Small intestine (tissue), 7 donors: Measurements from ENCODE around the gene OTOP3. TPM values are rescaled to one million over a fixed set of nuclear protein-coding genes. Genes with fewer than 3 reads are reported as not detected.
"Not testable (repeated sequence)": the region's sequence is repeated elsewhere in the genome, so short reads cannot be mapped to it uniquely, and the experiment has no call there.

Source experiments
- DNase-seq, 2 donors: peaks; one replicate each; pipeline versions ENCODE4 v3.0.0 to v3.0.0-alpha.2; 2013
- FAIRE-seq: peaks from 2 replicates; lab custom pipeline; 2012; peaks lifted over from hg19 to GRCh38; lab: Jason Lieb, UNC
- H3K27ac ChIP-seq, 3 donors: one replicate each; pipeline ENCODE4 v1.5.1; 2013; ENCODE audit warnings: low read length in 2 of 3, mild to moderate bottlenecking in 2 of 3, control low read depth in 1 of 3, inconsistent platforms in 1 of 3, low read depth in 1 of 3, moderate library complexity in 1 of 3
- H3K27me3 ChIP-seq, 3 donors: one replicate each; pipeline ENCODE4 v1.6.1; 2013; ENCODE audit warnings: low read length in 3 of 3, inconsistent platforms in 1 of 3; ENCODE audit not compliant: control insufficient read depth in 3 of 3, insufficient read depth in 3 of 3
- H3K36me3 ChIP-seq, 3 donors: one replicate each; pipeline ENCODE4 v1.6.1; 2013; ENCODE audit warnings: low read length in 3 of 3, inconsistent platforms in 1 of 3, low read depth in 1 of 3, mild to moderate bottlenecking in 1 of 3, moderate library complexity in 1 of 3; ENCODE audit not compliant: control insufficient read depth in 3 of 3, insufficient read depth in 2 of 3
- H3K4me1 ChIP-seq, 3 donors: one replicate each; pipeline ENCODE4 v1.6.1; 2013; ENCODE audit warnings: low read length in 2 of 3, inconsistent platforms in 1 of 3, low read depth in 1 of 3, mild to moderate bottlenecking in 1 of 3, moderate library complexity in 1 of 3; ENCODE audit not compliant: control insufficient read depth in 3 of 3, insufficient read depth in 2 of 3
- H3K4me3 ChIP-seq, 3 donors: one replicate each; pipeline ENCODE4 v1.5.1; 2013; ENCODE audit warnings: low read length in 3 of 3, control low read depth in 1 of 3, inconsistent platforms in 1 of 3, low read depth in 1 of 3, mild to moderate bottlenecking in 1 of 3, moderate library complexity in 1 of 3
- H3K9me3 ChIP-seq, 2 donors: one replicate each; pipeline ENCODE4 v1.6.1; 2013; ENCODE audit warnings: low read depth in 1 of 2, low read length in 1 of 2; ENCODE audit not compliant: control insufficient read depth in 2 of 2, insufficient read depth in 1 of 2
- WGBS, 3 donors: extraction: QIAGEN DNeasy Blood & Tissue Kit; methylation state at CpG; one replicate each; pipeline ENCODE4 v1.1.7; 2013; 5-methylcytosine and 5-hydroxymethylcytosine counted together
- polyA plus RNA-seq, 4 donors: library from polyadenylated mRNA; stranded (reverse) in 3 of 4; unstranded in 1 of 4; fragments of 200-250 nt in 3 of 4; fragments of 120-200 nt in 1 of 4; gene quantifications; one replicate each; pipeline versions ENCODE4 v1.2.1 to v1.2.3, GENCODE V29; 2013
- donor health status: healthy with polysubstance abuse.
- donor health status: control.
- donor health status: control.
- donor health status: Bipolar disorder and iron deficiency.
- donor health status: healthy.

Gene OTOP3
- polyA plus RNA-seq, 4 donors, result 3.1 to 35.7 (median 19.1) TPM

- Histone ChIP-seq H3K36me3 (peaks cover 0 to 53% (median 2%) of the 10 kb centered on the region in 3 donors), H3K27ac (no peak overlapping the region), H3K4me1 (peaks cover 0 to 21% (median 6%) of the 10 kb centered on the region in 3 donors), H3K27me3 (no peaks in the 10 kb centered on the region), H3K9me3 (no peaks in the 10 kb centered on the region), H3K4me3 (no peak overlapping the region)
- WGBS, 3 donors, result 81 to 89% (median 84%) methylated on average over 12 of the region's 12 CpGs
- no peak for FAIRE-seq
- no peak for DNase-seq
These were observed 28.6 kb downstream of the OTOP3 start for GRCh38 chr17:74964246-74964761.

GRCh38 chr17:74964988-74965622, 29.4 kb downstream of the OTOP3 start:
- no peak for FAIRE-seq
- WGBS, 3 donors, result 67 to 77% (median 68%) methylated on average over 14 of the region's 14 CpGs
- H3K27me3 ChIP-seq, result no peaks in the 10 kb centered on the region
- no peak overlapping the region for H3K4me3 ChIP-seq
- no peaks in the 10 kb centered on the region for H3K9me3 ChIP-seq
- H3K36me3 ChIP-seq, result peaks cover 0 to 46% (median 2%) of the 10 kb centered on the region in 3 donors
- DNase-seq, result no peak
- peaks cover 0 to 21% (median 6%) of the 10 kb centered on the region in 3 donors for H3K4me1 ChIP-seq
- no peak overlapping the region for H3K27ac ChIP-seq

- 17 to 56% (median 36%) methylated on average over 5 of the region's 5 CpGs for WGBS, 3 donors
- no peaks in the 10 kb centered on the region for H3K9me3 ChIP-seq
- H3K4me3 ChIP-seq, result no peak overlapping the region
- H3K4me1 ChIP-seq, result peaks cover 0 to 32% (median 6%) of the 10 kb centered on the region in 3 donors
- H3K36me3 ChIP-seq, result peaks cover 0 to 22% (median 0%) of the 10 kb centered on the region in 3 donors
- DNase-seq, result peak; percentile 44 to 80
- peaks cover 0 to 13% (median 0%) of the 10 kb centered on the region in 3 donors for H3K27me3 ChIP-seq
- FAIRE-seq, result no peak
- H3K27ac ChIP-seq, result peak overlapping the region in 2 of 3 donors; percentile 30 to 68
These were observed 32.7 kb downstream of the OTOP3 start for GRCh38 chr17:74968361-74968780.

- H3K27ac ChIP-seq, FAIRE-seq, H3K4me3 ChIP-seq, H3K9me3 ChIP-seq, DNase-seq: not testable (repeated sequence)
- 82 to 91% (median 89%) methylated on average over 5 of the region's 5 CpGs for WGBS, 3 donors
- peaks cover 0 to 14% (median 0%) of the 10 kb centered on the region in 3 donors for H3K27me3 ChIP-seq
- peaks cover 0 to 12% (median 0%) of the 10 kb centered on the region in 3 donors for H3K36me3 ChIP-seq
- peaks cover 0 to 39% (median 6%) of the 10 kb centered on the region in 3 donors for H3K4me1 ChIP-seq
These were observed 33.8 kb downstream of the OTOP3 start for GRCh38 chr17:74969501-74969900.

GRCh38 chr17:74970395-74970794, 34.7 kb downstream of the OTOP3 start:
- peak overlapping the region in 2 of 3 donors; percentile 70 to 84 for H3K27ac ChIP-seq
- H3K4me3 ChIP-seq, result no peak overlapping the region
- FAIRE-seq (no peak), DNase-seq (no peak)
- peaks cover 0 to 14% (median 0%) of the 10 kb centered on the region in 3 donors for H3K27me3 ChIP-seq
- peaks cover 0 to 44% (median 6%) of the 10 kb centered on the region in 3 donors for H3K4me1 ChIP-seq
- no peaks in the 10 kb centered on the region for H3K9me3 ChIP-seq
- H3K36me3 ChIP-seq, result peaks cover 0 to 6% (median 0%) of the 10 kb centered on the region in 3 donors
- WGBS, 3 donors, result 57 to 64% (median 61%) methylated on average over 3 of the region's 3 CpGs

- H3K4me1 ChIP-seq, result peaks cover 0 to 46% (median 6%) of the 10 kb centered on the region in 3 donors
- peak overlapping the region in 2 of 3 donors; percentile 68 to 71 for H3K4me3 ChIP-seq
- no peaks in the 10 kb centered on the region for H3K9me3 ChIP-seq
- FAIRE-seq, result no peak
- no peak for DNase-seq
- peaks cover 0 to 6% (median 0%) of the 10 kb centered on the region in 3 donors for H3K36me3 ChIP-seq
- H3K27ac ChIP-seq, result peak overlapping the region; percentile 27 to 84 (median 70)
- WGBS, 3 donors, result 15 to 57% (median 42%) methylated on average over 8 of the region's 8 CpGs
- H3K27me3 ChIP-seq, result peaks cover 0 to 14% (median 0%) of the 10 kb centered on the region in 3 donors
These were observed 35.6 kb downstream of the OTOP3 start for GRCh38 chr17:74971069-74971841.

- 3 to 25% (median 15%) methylated on average over 5 to 9 of the region's 9 CpGs for WGBS, 3 donors
- peaks cover 0 to 46% (median 6%) of the 10 kb centered on the region in 3 donors for H3K4me1 ChIP-seq
- H3K27ac ChIP-seq, result peak overlapping the region; percentile 27 to 84 (median 70)
- H3K36me3 ChIP-seq, result peaks cover 0 to 4% (median 0%) of the 10 kb centered on the region in 3 donors
- peak overlapping the region in 2 of 3 donors; percentile 68 to 71 for H3K4me3 ChIP-seq
- no peak for DNase-seq
- peaks cover 0 to 14% (median 0%) of the 10 kb centered on the region in 3 donors for H3K27me3 ChIP-seq
- H3K9me3 ChIP-seq, result no peaks in the 10 kb centered on the region
- FAIRE-seq, result no peak
These were observed 36.1 kb downstream of the OTOP3 start for GRCh38 chr17:74971842-74972106.
